ENCODE results near the gene PARL. TPM values are rescaled to one million over a fixed set of nuclear protein-coding genes. Genes with fewer than 3 reads are reported as not detected.

PARL gene
- total and polyA plus RNA-seq, 9 of the 15 experiments (the other 6 are each of a cell fraction or from before 2014, with no cell fraction given), result 39.5 to 82.4 (median 57.4) TPM

GRCh38 chr3:183884427-183885296 lies at the start of gene PARL (continued):
- TF ChIP-seq AFF1 (IDR thresholded peaks at IDR 0.05; ENCODE audit: low read depth in 1 of 2, partially characterized antibody in 2 of 2) (no peak), ZNF354B (CRISPR knock-in tag; IDR thresholded peaks at IDR 0.05) (no peak), STAG1 (CRISPR knock-in tag; IDR thresholded peaks at IDR 0.05; ENCODE audit: borderline replicate concordance) (peak; percentile 88; the same call in 1 of the 2 replicates), ZNF609 (CRISPR knock-in tag; IDR thresholded peaks at IDR 0.05; ENCODE audit: borderline replicate concordance) (no peak), ZNF280A (IDR thresholded peaks at IDR 0.05; ENCODE audit: low read depth, partially characterized antibody) (no peak), ZNF778 (CRISPR knock-in tag; IDR thresholded peaks at IDR 0.05) (no peak), NCOA4 (IDR thresholded peaks at IDR 0.05; ENCODE audit: partially characterized antibody) (no peak), ARID3B (CRISPR knock-in tag; IDR thresholded peaks at IDR 0.05; ENCODE audit: borderline replicate concordance) (no peak), RBFOX2 (IDR thresholded peaks at IDR 0.05; ENCODE audit: low read depth, low read length) (peak; percentile 98), ZBED1 (IDR thresholded peaks at IDR 0.05) (no peak), HMG20B (CRISPR knock-in tag; IDR thresholded peaks at IDR 0.05) (no peak), ZNF785 (CRISPR knock-in tag; IDR thresholded peaks at IDR 0.05) (no peak), BRCA1 (IDR thresholded peaks at IDR 0.05) (no peak), BRCA1 (CRISPR knock-in tag; IDR thresholded peaks at IDR 0.05) (no peak), KDM2B (CRISPR knock-in tag; IDR thresholded peaks at IDR 0.05) (no peak), ARNT (IDR thresholded peaks at IDR 0.05) (no peak)
